HG03066 (cell line): ENCODE results near the gene CNTFR.
"Not testable (repeated sequence)": the region's sequence is repeated elsewhere in the genome, so short reads cannot be mapped to it uniquely, and the experiment has no call there.

ENCODE experiments used
- ATAC-seq: cut with Tn5 transposase; IDR thresholded peaks from one replicate; pipeline ENCODE4 v1.9.1; 2021; ENCODE audit warnings: low read depth; ENCODE audit not compliant: unreplicated experiment

CNTFR gene

DNA sequence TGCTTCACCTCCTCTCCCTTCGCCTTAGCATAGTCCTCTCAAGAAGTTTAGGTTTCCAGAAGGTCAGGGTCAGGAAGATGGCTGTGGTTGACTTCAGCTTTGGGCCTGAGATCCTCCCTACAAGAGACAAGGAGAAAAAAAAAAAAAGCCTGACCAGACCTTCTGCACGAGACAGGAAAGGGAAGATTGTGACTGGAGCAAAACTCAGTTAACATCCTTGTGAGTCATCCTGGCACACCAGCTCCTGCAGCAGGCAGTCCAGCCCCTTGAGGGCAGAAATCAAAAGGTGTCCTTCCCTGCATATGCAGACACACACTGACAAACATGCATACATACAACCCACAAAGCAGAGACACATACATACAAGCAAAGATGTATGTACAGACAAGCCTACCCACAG lies 48.7 kb downstream of the CNTFR start:
- ATAC-seq = no peak

DNA sequence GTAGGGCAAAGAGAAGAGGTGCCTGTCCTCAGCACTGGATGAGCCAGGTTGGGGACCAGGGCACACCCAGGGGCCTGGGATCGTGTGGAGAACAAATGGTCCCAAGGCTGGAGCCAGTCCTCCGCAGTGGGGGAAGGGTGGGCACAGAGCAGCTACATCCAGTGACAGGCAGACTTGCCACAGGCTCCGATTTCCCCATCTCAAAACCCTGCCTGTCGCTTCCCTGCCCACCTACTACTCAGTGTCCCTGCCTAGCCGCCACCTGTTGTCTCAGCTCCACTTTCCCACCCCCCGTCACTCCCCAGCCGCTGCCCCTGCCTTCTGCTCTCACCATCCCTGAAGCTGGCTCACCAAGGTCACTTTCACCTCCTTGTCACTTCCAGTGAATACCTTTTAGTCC lies 52.8 kb downstream of the CNTFR start:
- no peak for ATAC-seq

- ATAC-seq = not testable (repeated sequence)
Observed at GRCh38 chr9:34532041-34532440, 57.5 kb downstream of the CNTFR start.

DNA sequence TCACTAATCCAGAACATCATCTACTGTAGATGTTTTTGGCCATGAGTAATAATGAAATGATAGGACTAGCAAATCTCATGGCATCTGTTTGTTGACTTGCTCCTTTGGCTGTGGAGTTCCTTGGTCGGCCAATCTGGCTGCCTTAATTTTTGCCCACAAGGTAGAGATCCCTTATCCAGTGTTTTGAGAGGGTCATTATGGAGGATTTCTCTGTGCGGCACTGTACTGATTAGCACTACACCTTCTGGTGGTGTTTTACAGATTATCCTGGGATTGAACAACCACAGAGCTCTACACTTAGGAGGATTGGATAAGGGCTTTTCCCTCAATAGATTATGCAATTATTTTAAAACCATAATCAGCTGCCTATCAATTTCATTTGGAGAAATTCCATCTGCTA lies 63.5 kb downstream of the CNTFR start:
- ATAC-seq = no peak

DNA sequence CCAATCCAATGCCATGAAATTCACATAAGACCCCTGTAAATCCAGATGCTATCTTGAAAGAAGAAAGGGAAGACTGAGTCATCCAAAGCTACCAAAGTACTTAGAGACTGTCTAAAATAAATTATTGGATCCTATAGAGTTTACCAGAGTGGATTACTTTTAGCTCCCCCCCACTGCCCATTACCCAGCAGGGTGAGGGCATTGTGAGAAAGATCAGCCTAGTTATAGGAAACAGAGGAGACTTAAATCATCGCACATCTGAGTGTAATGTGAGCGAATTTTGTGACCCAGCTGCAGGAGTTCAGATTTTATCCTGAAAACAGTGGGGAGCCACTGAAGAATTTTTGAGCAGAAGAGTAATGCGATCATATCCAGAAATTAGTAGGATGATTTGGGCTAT lies 65.2 kb downstream of the CNTFR start:
- ATAC-seq = no peak

- ATAC-seq = peak; percentile 89
Observed at GRCh38 chr9:34522971-34523797, 66.3 kb downstream of the CNTFR start, which contains the start of gene ENHO. Gene ENHO, minus strand, starts transcription at chr9:34522990. Its CDS starts 1,295 bp downstream, at chr9:34521695.

GRCh38 chr9:34522091-34522887 lies 67.2 kb downstream of the CNTFR start:
- no peak for ATAC-seq

DNA sequence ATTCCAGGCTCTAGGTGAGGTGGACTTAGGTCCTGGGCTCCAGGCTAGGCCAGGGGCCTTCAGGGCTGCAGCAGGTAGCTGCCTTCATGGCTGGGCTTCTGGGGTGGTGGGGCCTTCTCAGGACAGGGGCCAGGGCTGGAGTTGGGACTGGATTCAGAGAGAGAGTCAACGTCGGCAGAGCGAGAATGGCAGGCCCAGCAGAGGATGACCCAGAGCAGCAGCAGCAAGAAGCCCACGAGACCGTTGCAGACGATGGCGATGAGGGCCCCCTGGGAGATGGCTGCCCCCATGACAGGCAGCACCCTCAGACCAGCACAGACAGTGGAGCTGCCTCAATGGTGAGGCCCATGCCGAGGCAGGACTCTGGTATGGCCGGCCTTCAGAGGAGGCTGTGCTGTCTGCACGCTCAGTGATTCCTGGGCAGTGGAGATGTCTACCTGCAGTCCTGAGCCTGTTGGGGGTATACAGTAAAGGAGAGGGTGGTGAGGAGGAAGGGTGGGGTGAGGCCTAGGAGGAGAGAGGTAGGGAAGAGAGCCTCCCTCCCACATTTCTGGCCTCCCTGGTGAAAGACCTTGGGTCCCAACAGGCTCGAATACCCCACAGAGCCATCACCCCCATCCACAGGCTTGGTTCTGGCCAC lies 68.0 kb downstream of the CNTFR start:
- ATAC-seq = no peak

- ATAC-seq = no peak
Observed at GRCh38 chr9:34520505-34521385, 68.8 kb downstream of the CNTFR start.

- no peak for ATAC-seq
Observed at GRCh38 chr9:34520096-34520495, 69.4 kb downstream of the CNTFR start.

DNA sequence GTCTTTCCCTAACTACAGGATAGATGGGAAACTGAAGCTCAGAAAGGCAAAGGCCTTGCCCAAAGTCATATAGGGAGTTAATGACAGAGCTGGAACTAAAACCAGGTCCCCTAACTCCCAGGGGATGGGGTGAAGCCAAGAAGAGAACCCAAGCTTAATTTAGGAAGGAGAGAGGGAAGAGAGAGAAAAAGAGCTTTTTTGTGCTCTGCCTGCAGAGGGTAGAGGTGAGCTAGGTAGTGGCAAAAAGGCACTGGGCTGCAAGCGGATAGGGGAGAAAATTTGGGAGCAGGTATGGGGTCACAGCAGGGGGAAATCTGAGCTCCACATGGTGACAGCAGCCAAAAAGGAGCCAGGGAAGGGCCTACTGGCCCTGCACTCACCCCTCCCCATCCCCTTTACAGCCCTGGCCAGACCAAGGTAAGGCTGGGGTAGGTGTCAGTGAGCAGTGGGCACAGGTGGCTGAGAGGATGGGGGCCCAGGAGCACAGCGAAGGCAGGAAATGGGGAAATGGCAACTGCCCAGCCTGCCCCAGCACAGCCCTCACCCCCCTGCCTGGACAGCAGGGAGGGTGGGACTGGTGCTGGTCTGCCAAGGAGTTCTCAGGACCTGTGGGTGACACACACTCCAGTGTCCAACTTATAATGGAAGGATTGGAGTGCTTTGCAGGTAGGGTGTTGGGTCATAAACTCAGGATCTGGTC lies 70.1 kb downstream of the CNTFR start:
- no peak for ATAC-seq

- ATAC-seq = no peak
Observed at GRCh38 chr9:34518896-34519295, 70.6 kb downstream of the CNTFR start.

- no peak for ATAC-seq
Observed at GRCh38 chr9:34518110-34518616, 71.4 kb downstream of the CNTFR start.

DNA sequence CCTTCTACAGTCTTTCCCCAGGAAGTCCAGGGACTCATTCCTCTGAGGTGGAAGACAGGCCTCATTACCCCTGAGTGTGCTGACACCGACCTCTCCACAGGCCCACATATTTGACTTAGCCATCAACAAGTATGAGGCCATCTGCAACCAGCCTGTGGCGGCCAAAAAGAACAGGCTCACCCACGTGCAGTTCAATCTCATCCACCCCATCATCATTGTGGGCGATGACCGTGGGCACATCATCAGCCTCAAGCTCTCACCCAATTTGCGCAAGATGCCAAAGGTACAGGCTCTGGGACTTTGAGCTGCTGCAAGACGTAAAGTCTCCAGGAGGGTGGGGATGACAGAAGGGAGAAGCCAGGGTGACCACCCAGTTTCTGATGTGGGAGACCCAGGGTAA lies 72.3 kb downstream of the CNTFR start:
- ATAC-seq = no peak

GRCh38 chr9:34515959-34516358 lies 73.6 kb downstream of the CNTFR start:
- ATAC-seq = no peak

DNA sequence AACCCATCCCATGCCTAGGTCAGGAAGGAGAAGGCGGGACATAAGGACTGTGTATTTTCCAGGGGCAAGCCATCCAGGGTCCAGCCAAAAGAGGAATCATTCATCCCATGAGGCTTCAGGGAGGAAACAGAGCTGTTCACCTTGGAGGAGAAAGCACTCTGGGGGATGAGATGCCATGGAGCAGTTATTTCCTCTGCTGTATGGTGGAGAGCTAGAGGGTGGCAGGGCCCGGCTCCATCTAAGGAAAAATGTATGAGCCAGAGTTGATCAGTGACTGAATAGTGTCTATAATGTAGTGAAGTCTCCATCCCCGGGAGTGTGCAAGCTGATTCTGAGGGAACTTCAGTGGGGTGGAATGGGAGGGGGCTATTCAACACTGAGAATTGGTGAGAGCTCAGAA lies 74.7 kb downstream of the CNTFR start:
- no peak for ATAC-seq

GRCh38 chr9:34514401-34514800 lies 75.1 kb downstream of the CNTFR start:
- ATAC-seq = no peak

DNA sequence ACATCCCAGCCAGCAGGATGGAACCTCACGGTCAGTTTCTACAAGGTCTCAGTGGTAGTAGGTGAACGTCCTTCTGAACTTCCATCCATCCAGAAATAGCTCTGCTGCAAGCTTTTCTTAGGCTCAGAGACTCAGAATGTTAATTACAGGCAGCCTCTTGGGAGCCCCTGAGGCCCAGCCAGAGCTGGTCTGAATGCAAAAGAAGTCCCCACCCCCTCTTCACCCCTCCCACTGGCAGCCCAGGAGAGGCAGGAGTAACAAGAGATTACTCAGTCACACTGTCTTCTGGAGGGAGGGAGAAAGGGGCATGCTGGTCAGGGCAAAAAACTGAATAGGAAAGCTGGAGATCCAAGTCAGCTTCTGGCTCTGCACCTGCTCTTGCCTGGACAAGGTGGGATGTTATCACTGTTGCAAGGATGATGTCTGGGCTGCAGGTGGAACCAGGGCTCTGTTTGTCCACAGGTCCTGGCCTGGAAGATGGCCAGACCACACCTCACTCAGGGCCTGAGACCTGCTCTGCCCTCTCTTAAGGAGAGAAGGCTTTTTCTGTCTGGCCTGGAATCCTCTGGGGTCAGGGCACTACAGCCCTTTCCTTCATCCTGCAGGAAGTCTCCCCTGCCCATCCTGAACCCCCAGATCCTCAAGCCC lies 75.8 kb downstream of the CNTFR start:
- no peak for ATAC-seq
